Measurements from ENCODE around the gene HOXB1.

GRCh38 chr17:48577330-48577945 lies 46.6 kb upstream of the HOXB1 start:
- no peak for TF ChIP-seq CTCF (IDR thresholded peaks at IDR 0.05; ENCODE audit: low read length)
- no peak for TF ChIP-seq EZH2 (IDR thresholded peaks at IDR 0.05; ENCODE audit: borderline replicate concordance, low read length)
